BJ (cell line): ENCODE measurements around the gene NR1H3. TPM values are rescaled to one million over a fixed set of nuclear protein-coding genes. Genes with fewer than 3 reads are reported as not detected.

Source experiments
- CTCF ChIA-PET: fragments of 350-600 bp; formaldehyde crosslinking; extraction: SDS; loops from one replicate; lab custom pipeline; 2021; ENCODE audit warnings: antibody characterized with exemption, inconsistent platforms; lab: Yijun Ruan, JAX
- POLR2A ChIA-PET: fragments of 300-600 bp; sonication (Branson Sonifier 250); formaldehyde crosslinking; extraction: SDS; loops from one replicate; lab custom pipeline; 2021; ENCODE audit warnings: antibody characterized with exemption; lab: Charles Lee
- DNase-seq: peaks from one replicate; pipeline ENCODE4 v3.0.0-alpha.2; 2011; ENCODE audit warnings: low read depth
- H3K27me3 ChIP-seq: 2 replicates; pipeline ENCODE4 v1.6.0; 2011; ENCODE audit warnings: low read length; ENCODE audit not compliant: control insufficient read depth, insufficient read depth
- H3K36me3 ChIP-seq: 2 replicates; pipeline ENCODE4 v1.5.1; 2011; ENCODE audit warnings: low read length; ENCODE audit not compliant: control insufficient read depth, insufficient read depth
- H3K4me3 ChIP-seq: 2 replicates; pipeline ENCODE4 v1.5.1; 2011; ENCODE audit warnings: low read depth, mild to moderate bottlenecking, control low read depth, low read length
- polyA plus RNA-seq: library from polyadenylated mRNA; depleted of rRNA; stranded (reverse); fragments of >200 nt; gene quantifications from 2 replicates; pipeline ENCODE4 v1.2.3, GENCODE V29; 2011
- TF ChIP-seq, protein P1 (sequence below): IDR thresholded peaks from 2 replicates; pipeline ENCODE4 v1.5.1; 2011; ENCODE audit warnings: low read depth, mild to moderate bottlenecking, control low read depth, inconsistent platforms, low read length, moderate library complexity; ENCODE audit not compliant: insufficient read depth

Gene NR1H3
- polyA plus RNA-seq, 1 experiment, result 25.9 TPM

DNA sequence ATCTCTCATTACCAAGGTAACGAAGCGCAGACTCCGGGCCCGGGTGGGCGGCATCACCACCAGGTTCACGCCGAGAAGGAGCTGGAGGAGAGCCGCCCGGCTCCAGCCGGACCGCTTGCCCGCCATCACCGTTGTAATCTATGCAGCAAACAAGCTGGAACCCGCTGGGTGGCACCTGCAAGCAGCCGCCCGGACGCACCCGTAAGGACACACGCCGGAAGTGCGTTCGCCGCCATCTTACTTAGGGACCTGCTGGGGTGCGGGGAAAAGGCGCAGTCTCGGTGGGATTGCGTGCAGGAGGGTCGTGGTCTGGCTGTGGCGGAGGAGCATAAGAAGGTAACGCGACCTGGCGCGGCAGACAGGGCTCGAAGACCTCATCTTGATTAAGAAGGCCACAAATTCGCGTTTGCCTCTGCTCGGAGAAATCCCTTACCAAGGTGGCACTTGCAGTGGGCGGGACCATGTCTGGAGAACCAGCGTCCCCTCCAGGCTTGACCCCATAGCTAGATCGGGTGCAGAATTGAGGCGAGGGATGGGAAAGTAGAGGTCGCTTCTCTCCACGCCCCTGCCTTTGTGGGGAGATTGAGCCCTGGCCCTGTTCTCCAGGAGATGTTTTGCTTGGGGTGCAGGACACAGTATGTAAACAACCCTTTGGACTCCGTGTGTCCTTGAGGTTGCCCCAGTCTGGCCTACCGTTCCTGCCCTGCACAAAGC is 9.0 kb upstream of the NR1H3 start, which contains the start of gene ACP2:
Gene ACP2 (minus strand): TSS at position 151 of the 714 bp plus-strand sequence. CDS start 25 bp downstream, at position 126.
- ChIA-PET CTCF (interaction anchor here (0.6 to 5.5 kb wide), 8 partner anchors 10 to 71 kb away, joined by 3 to 32 read pairs (median 4); partner anchors contain the start of genes NR1H3 and PACSIN3), POLR2A (interaction anchor here (0.6 to 1.1 kb wide), 3 partner anchors 8 to 34 kb away, joined by 3 to 5 read pairs (median 4); partner anchors contain the start of genes DDB2 and NR1H3)
- peaks cover 12% of the 10 kb centered on the region for H3K36me3 ChIP-seq
- H3K4me3 ChIP-seq, result peak within 1 kb of the TSS; percentile 69
- DNase-seq, result no peak
- TF ChIP-seq, protein P1, sequence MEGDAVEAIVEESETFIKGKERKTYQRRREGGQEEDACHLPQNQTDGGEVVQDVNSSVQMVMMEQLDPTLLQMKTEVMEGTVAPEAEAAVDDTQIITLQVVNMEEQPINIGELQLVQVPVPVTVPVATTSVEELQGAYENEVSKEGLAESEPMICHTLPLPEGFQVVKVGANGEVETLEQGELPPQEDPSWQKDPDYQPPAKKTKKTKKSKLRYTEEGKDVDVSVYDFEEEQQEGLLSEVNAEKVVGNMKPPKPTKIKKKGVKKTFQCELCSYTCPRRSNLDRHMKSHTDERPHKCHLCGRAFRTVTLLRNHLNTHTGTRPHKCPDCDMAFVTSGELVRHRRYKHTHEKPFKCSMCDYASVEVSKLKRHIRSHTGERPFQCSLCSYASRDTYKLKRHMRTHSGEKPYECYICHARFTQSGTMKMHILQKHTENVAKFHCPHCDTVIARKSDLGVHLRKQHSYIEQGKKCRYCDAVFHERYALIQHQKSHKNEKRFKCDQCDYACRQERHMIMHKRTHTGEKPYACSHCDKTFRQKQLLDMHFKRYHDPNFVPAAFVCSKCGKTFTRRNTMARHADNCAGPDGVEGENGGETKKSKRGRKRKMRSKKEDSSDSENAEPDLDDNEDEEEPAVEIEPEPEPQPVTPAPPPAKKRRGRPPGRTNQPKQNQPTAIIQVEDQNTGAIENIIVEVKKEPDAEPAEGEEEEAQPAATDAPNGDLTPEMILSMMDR, result peak; percentile 48
- H3K27me3 ChIP-seq, result no peaks in the 10 kb centered on the region

DNA sequence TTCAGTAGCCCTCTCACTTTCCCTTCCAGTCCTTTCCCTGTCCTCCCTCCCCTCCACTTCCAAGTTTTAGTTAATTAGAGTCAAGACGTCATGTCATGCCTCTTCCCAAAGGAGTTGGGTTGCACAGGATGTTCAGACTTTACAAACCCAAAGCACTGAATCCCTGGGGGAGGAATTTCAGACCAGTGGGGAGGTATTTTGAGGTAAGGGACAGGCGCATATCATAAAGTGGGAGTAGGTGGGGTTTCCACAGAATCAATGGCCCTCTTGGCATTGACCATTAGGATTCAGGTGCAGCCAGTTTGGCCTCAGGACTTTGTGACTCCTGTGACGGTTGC is 8.4 kb upstream of the NR1H3 start:
- no peak for DNase-seq
- no peaks in the 10 kb centered on the region for H3K27me3 ChIP-seq
- H3K36me3 ChIP-seq, result peaks cover 12% of the 10 kb centered on the region
- POLR2A ChIA-PET, result interaction anchor here (1.1 kb wide), 1 partner anchor 8 kb away, joined by 4 read pairs; the partner anchor contains the start of gene NR1H3
- TF ChIP-seq, protein P1, result no peak
- H3K4me3 ChIP-seq, result peak overlapping the region; percentile 69
- CTCF ChIA-PET, result interaction anchor here (1.1 to 5.5 kb wide), 4 partner anchors 9 to 71 kb away, joined by 3 to 32 read pairs (median 4); partner anchors contain the start of genes NR1H3 and PACSIN3

GRCh38 chr11:47251751-47252150 is 6.0 kb upstream of the NR1H3 start:
- POLR2A ChIA-PET, result no interaction called here
- peaks cover 2% of the 10 kb centered on the region for H3K36me3 ChIP-seq

GRCh38 chr11:47253660-47254059 is 4.1 kb upstream of the NR1H3 start:
- H3K36me3 ChIP-seq, result no peaks in the 10 kb centered on the region
- TF ChIP-seq, protein P1, result no peak
- POLR2A ChIA-PET, result no interaction called here
- DNase-seq, result no peak
- H3K27me3 ChIP-seq, result no peaks in the 10 kb centered on the region
- CTCF ChIA-PET, result interaction anchor here (2.0 kb wide), 1 partner anchor 73 kb away, joined by 9 read pairs; no protein-coding TSS in a partner anchor
- H3K4me3 ChIP-seq, result no peak overlapping the region

More at GRCh38 chr11:47251751-47252150, 6.0 kb upstream of the NR1H3 start:
- H3K4me3 ChIP-seq, result no peak overlapping the region
- no peaks in the 10 kb centered on the region for H3K27me3 ChIP-seq
- TF ChIP-seq, protein P1, result no peak
- CTCF ChIA-PET, result interaction anchor here (5.5 kb wide), 1 partner anchor 7 kb away, joined by 32 read pairs; the partner anchor contains the start of gene NR1H3
- DNase-seq, result no peak

GRCh38 chr11:47254386-47254785 is 3.4 kb upstream of the NR1H3 start:
- H3K4me3 ChIP-seq, result no peak overlapping the region
- H3K36me3 ChIP-seq, result no peaks in the 10 kb centered on the region
- POLR2A ChIA-PET, result no interaction called here
- CTCF ChIA-PET, result interaction anchor here (1.0 to 2.1 kb wide), 4 partner anchors 10 to 77 kb away, joined by 3 to 9 read pairs (median 4); no protein-coding TSS in a partner anchor
- no peak for DNase-seq
- H3K27me3 ChIP-seq, result no peaks in the 10 kb centered on the region
- TF ChIP-seq, protein P1, result no peak
